AML-193 (cell line): ENCODE measurements around the gene RBM19.

Source experiments
- DNase-seq, 2 experiments: peaks; one replicate each; lab custom pipeline; 2025; lab: John Stamatoyannopoulos, UW

Gene RBM19

GRCh38 chr12:113988064-113988451 lies 21.9 kb upstream of the RBM19 start:
- no peak for DNase-seq

- no peak for DNase-seq
Observed at GRCh38 chr12:113987261-113988063, 21.3 kb upstream of the RBM19 start.

- DNase-seq: no peak
Observed at GRCh38 chr12:113984464-113984863, 18.3 kb upstream of the RBM19 start.

- DNase-seq: no peak
Observed at GRCh38 chr12:113983777-113984448, 17.8 kb upstream of the RBM19 start.

GRCh38 chr12:113983265-113983664 lies 17.1 kb upstream of the RBM19 start:
- DNase-seq: no peak

- DNase-seq: no peak
Observed at GRCh38 chr12:113981876-113982275, 15.8 kb upstream of the RBM19 start.

- DNase-seq: peak; percentile 49 to 63
Observed at GRCh38 chr12:113980537-113981337, 14.6 kb upstream of the RBM19 start.

GRCh38 chr12:113980054-113980453 lies 13.9 kb upstream of the RBM19 start:
- DNase-seq: no peak

- DNase-seq: no peak
Observed at GRCh38 chr12:113978080-113978479, 12.0 kb upstream of the RBM19 start.

- no peak for DNase-seq
Observed at GRCh38 chr12:113974006-113974405, 7.9 kb upstream of the RBM19 start.

GRCh38 chr12:113973109-113973904 lies 7.2 kb upstream of the RBM19 start:
- no peak for DNase-seq

- DNase-seq: no peak
Observed at GRCh38 chr12:113971392-113971791, 5.3 kb upstream of the RBM19 start.

GRCh38 chr12:113970211-113970610 lies 4.1 kb upstream of the RBM19 start:
- DNase-seq: peak; percentile 20 to 28

GRCh38 chr12:113967368-113967767 lies 1.2 kb upstream of the RBM19 start:
- DNase-seq: no peak

GRCh38 chr12:113962733-113963132 lies 3.4 kb downstream of the RBM19 start:
- no peak for DNase-seq

GRCh38 chr12:113961921-113962710 lies 4.0 kb downstream of the RBM19 start:
- peak; percentile 75 for DNase-seq

- DNase-seq: no peak
Observed at GRCh38 chr12:113960030-113960429, 6.1 kb downstream of the RBM19 start.

GRCh38 chr12:113959096-113959495 lies 7.0 kb downstream of the RBM19 start:
- DNase-seq: no peak

- DNase-seq: no peak
Observed at GRCh38 chr12:113958108-113958507, 8.0 kb downstream of the RBM19 start.

GRCh38 chr12:113957627-113958026 lies 8.5 kb downstream of the RBM19 start:
- DNase-seq: no peak
